NCI-H128 (cell line): Measurements from ENCODE around the gene ITPRID2.
"Not testable (repeated sequence)": the region's sequence is repeated elsewhere in the genome, so short reads cannot be mapped to it uniquely, and the experiment has no call there.

Experiments
- DNase-seq: peaks from one replicate; lab custom pipeline; 2025; ENCODE audit not compliant: unreplicated experiment; lab: John Stamatoyannopoulos, UW

Gene ITPRID2

DNA sequence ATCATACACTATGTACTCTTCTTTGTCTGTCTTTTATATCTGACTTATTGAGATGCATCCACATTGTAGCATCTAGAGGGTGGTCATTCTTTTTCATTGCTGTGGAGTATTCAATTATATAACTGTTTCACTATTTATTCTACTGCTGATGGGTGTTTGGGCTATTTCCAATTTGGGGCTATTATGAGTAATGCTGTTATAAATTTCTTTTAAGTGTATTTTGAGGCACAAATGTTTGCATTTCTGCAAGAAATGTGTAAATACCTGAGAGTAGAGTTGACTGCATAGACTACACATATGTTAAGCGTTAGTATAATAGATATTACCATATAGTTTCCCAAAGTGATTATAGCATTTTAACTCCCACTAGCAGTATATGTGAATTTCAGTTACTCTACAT, 67.2 kb downstream of the ITPRID2 start:
- no peak for DNase-seq

DNA sequence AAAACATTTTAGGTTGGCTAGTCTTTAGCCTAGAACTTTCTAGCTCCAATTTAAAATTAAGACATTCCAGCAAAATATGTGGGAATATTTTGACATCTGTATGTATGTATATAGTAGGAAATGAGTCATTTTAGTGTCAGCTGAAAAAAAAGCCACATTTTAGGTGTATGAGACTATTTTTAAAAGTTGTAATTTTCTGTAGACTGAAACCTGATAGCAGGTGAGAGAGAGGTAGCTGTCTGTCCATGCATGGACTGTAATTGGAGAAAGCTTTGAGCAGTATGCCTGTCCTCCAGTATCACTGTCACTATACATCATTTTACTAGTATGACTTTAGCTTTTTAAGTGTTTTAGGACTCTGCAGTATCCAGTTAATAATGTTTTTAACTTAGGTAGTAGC, 68.0 kb downstream of the ITPRID2 start:
- DNase-seq, result no peak

DNA sequence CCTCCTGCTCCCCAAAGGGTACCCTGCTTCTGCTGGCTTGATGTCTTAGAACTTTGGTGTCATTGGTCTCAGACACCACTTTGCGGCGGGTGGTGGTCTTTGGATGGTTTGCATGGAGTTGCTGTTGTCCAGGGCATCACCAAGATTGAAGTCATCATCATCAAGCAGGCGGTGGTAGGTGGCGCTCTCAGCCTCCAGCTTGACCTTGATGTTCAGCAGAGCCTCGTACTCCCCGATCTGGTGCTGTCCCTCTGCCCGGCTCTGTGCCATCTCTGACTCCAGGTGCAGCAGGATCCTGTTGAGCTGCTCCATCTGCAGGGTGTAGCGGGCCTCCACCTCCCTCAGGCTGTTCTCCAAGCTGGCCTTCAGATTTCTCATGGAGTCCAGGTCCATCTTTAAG, 69.6 kb downstream of the ITPRID2 start:
- not testable (repeated sequence) for DNase-seq

DNA sequence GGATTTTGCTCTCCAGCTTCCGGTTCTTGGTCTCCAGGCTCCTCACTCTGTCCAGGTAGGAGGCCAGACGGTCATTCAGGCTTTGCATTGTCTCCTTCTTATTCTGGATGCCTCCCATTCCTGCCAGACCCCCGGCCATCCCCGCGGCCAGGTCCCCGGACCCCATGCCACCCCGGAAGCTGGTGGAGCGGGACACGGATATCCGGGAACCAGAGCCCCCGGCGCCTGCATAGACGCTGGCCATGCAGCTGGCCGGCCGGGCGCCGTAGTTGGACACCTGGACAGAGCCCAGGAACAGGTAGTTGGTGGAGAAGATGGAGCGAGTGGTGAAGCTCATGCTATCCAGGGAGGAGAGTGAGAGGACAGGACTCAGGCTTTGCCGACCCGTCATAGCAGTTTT, 70.6 kb downstream of the ITPRID2 start:
- no peak for DNase-seq

DNA sequence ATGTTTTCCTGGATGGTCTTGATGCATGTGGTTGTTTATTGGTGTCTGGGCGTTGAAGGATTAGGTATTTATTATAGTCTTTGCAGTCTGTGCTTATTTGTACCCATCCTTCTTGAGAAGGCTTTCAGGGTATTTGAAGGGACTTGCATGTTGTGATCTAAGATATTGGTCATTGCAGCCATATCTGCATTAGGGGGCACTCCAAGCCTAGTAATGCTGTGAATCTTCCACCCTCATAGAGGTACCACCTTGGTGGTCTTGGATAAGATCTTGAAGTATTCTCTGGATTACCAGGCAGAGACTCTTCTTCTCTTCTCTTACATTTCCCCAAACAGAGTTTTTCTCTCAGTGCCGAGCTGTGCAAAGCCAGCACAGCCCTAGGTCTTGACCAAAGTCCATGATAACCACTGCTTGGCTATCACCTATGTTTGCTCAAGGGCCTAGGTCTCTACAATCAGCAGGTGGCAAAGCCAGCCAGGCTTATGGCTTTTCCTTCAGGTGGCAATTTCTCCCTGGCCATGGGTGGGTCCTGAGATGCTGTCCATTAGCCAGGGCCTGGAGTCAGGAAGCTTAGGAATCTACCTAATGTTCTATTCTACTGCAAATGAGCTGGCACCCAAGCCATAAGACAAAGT, 78.7 kb downstream of the ITPRID2 start:
- no peak for DNase-seq

DNA sequence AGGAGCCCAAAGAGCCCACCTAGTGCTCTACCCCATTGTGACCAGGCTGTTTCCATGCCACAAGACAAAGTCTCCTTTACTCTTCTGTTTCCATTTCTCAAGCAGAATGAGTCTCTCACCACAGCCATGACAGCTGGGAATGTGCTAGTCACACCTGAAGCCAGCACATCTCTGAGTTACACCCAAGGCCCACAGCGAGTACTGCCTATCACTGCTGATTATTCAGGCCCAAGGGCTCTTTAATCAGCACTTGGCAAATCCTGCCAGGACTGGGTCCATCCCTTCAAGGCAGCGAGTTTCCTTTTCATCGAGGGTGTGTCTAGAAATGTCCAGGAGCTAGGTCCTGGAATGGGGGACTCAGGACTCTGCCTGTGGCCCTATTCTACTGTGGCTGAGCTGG, 79.5 kb downstream of the ITPRID2 start:
- no peak for DNase-seq

DNA sequence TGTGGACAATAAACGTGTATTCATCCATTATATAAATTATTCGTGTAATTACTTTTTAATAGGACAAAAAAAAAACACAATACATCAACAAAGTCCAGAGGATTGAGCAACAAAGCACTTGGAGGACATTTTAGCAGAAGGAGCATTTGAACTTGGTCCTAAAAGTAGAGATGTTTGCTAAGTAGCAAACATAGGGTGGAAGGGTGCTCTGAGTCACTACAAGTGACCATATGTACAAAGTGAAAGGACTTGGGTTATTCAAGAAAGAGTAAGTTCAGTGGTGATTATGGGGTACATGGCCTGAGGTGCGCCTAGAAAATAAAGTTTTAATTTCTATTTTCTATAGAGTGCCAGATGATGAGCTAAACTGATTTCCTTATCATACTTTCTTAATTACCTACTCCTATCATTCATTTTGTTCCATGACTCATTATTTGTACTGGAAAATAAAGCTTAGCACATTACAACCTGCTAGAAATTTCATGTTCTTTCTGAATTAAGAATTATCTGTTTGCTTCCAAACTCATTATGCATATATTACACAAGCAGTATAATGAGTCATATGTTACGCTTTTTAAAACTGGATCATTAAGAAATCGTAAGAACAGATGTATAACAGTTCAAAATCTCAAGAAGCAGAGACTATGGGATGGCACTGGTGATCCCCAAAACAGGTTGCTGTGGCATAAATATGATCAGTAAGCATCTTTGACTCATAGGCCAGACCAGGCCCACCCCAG, 81.1 kb downstream of the ITPRID2 start:
- no peak for DNase-seq

DNA sequence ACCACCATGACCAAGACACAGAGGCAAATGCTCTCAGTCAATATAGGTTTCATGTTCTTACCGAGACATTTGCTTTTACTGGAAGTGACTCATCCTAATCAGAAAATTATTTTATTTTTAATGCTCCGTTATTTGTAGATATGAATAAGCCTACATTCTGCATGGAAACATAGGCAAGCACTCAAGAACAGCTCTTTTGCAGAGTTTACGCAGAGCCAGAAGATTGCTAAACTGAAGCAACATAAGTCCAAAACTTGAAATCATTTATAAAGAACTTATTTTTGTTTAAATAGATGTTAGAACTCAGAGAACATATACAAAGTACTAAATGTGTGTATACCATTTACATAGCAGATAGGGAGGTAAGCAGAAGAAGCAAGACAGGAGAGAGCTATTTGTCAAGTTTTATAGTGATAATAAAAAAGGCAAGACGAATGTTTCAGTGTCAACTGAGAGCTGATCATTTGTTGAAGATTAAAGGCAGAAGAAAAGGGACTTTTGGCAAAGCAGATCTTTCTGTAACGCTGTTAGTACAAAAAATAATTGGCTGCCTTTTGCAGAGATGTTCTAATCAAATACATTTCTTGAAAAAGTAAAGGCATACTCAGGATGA, 81.7 kb downstream of the ITPRID2 start:
- no peak for DNase-seq

DNA sequence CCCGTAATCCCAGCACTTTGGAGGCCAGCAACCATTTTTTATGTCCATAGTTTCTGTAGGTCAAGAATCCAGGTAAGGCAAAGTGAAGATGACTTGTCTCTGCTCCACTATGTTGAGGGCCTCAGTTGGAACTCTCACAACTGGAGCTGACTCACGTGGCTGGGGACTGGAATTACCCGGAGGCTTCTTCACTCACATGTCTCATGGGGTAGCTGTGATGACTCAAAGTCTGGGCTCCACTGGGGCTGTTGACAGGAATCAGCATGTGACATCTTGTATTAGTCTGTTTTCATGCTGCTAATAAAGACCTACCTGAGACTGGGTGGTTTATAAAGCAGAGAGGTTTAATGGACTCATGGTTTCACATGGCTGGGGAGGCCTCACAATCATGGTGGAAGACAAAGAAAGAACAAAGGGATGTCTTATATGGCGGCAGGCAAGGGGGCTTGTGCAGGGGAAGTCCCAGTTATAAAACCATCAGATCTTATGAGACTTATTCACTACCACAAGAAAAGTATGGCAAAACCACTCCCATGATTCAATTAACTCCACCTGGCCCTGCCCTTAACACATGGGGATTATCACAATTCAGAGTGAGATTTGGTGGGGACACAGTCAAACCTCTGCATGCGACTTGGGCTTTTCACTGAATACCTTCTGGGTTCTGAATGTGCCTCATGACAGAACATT, 86.3 kb downstream of the ITPRID2 start:
- no peak for DNase-seq

DNA sequence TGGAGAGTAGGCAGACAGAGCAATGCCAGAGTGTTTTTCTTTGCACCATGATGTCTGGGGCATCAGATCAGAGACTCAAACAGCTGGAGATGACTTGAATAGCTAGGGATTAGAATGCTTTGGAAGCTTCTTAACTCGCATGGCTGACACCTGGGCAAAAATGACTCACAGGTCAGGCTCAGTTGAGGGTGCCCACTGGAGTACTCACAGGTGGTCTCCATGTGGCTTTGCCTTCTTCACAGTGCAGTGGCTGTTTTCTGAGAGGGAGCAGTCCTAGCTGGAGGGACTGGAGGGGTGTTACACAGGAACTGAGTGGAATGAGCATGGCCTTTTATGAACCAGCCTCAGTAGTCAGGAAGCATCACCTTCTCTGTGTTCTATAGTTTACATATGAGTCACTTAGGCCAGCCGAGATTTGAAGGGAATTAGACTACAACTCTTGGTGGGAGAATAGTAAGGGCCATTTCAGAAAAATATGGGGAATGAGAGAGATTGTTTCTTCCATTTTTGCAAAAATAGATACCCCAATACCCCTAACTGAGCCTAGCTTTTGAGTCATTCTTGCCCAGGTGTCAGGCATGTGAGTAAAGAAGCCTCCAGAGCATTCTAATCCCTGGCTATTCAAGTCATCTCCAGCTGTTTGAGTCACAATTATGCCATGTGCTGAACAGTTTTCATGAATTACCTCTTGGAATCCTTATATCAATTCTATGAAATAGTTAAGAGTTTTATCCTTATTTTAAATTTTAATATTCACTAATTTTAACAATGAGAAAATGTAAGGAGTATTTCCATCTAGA, 87.0 kb downstream of the ITPRID2 start:
- DNase-seq, result no peak
